Measurements from ENCODE around the gene IPCEF1. TPM values are rescaled to one million over a fixed set of nuclear protein-coding genes. Genes with fewer than 3 reads are reported as not detected.

IPCEF1 gene
- total RNA-seq, 1 donor: 0.54 TPM

- H3K4me3 ChIP-seq (ENCODE audit: low read depth, low read length): no peak overlapping the region
- TF ChIP-seq, protein P1, sequence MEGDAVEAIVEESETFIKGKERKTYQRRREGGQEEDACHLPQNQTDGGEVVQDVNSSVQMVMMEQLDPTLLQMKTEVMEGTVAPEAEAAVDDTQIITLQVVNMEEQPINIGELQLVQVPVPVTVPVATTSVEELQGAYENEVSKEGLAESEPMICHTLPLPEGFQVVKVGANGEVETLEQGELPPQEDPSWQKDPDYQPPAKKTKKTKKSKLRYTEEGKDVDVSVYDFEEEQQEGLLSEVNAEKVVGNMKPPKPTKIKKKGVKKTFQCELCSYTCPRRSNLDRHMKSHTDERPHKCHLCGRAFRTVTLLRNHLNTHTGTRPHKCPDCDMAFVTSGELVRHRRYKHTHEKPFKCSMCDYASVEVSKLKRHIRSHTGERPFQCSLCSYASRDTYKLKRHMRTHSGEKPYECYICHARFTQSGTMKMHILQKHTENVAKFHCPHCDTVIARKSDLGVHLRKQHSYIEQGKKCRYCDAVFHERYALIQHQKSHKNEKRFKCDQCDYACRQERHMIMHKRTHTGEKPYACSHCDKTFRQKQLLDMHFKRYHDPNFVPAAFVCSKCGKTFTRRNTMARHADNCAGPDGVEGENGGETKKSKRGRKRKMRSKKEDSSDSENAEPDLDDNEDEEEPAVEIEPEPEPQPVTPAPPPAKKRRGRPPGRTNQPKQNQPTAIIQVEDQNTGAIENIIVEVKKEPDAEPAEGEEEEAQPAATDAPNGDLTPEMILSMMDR (IDR thresholded peaks at IDR 0.05; ENCODE audit: insufficient read depth, low read length): no peak
- DNase-seq (ENCODE audit: low read depth): no peak
These were observed 187.3 kb downstream of the IPCEF1 start for GRCh38 chr6:154169193-154169847.

DNA sequence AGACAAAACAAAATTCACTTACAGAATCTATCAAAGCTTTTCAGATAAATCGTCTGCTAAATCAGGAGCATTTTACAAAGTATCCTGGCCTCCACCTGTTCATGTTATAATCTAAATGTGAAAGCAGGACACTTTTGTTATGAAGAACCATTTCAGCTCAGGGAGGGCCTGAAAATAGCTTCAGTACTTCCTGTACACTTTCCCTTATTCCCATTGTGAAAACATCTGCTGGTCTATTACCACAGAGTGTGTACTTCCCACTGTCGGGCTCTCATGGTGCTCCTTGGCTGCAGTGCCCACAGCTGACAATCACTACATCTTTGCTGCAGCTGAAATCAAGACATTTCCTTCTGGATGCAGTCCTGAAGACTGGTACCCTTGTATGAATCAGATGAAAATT lies 189.5 kb downstream of the IPCEF1 start:
- DNase-seq (ENCODE audit: low read depth): no peak
- H3K4me3 ChIP-seq (ENCODE audit: low read depth, low read length): no peak overlapping the region
- TF ChIP-seq, protein P1 (IDR thresholded peaks at IDR 0.05; ENCODE audit: insufficient read depth, low read length): no peak

DNA sequence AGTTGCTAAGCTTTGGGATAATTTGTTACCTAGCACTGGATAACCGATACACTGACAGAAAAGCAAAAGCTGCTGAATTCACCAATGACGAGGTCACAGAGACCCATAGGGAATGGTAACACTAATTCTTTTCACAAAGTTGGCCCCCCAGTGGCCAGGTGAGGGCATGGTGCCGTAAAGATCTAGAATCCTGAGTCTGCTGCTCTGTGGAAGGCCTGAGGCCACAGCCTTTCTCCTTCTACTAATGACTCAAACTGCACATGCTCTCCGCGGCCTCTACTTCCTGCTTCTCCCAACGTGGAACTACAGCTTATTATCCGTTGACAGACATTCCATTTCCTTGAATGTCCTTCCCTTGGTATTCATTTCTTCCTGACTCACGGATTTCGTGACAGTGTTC lies 190.5 kb downstream of the IPCEF1 start:
- no peak overlapping the region for H3K4me3 ChIP-seq (ENCODE audit: low read depth, low read length)
- TF ChIP-seq, protein P1 (IDR thresholded peaks at IDR 0.05; ENCODE audit: insufficient read depth, low read length): no peak
- DNase-seq (ENCODE audit: low read depth): no peak

- TF ChIP-seq, protein P1 (IDR thresholded peaks at IDR 0.05; ENCODE audit: insufficient read depth, low read length): no peak
- no peak overlapping the region for H3K4me3 ChIP-seq (ENCODE audit: low read depth, low read length)
- no peak for DNase-seq (ENCODE audit: low read depth)
These were observed 191.1 kb downstream of the IPCEF1 start for GRCh38 chr6:154165478-154165877.

DNA sequence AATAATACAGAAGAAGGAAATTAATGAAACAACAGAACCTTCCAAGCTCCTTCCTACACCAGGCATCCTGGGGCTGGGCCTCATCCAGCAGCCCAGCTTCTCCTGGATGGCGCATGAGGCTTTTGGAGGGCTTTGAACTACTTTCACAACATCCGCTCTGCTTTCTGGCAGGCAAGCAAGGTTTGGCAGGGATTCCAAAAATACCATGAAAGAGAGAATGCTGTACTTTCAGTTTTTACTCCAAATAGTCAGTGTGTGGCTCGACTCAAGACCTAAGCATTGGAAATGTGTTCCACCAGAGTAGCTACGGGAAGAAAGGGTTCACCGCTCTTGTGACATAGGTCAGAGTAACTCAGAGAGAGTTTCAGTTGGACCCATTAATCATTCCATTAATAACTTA lies 192.2 kb downstream of the IPCEF1 start:
- H3K4me3 ChIP-seq (ENCODE audit: low read depth, low read length): no peak overlapping the region
- TF ChIP-seq, protein P1 (IDR thresholded peaks at IDR 0.05; ENCODE audit: insufficient read depth, low read length): no peak
- peak; percentile 93 for DNase-seq (ENCODE audit: low read depth)

DNA sequence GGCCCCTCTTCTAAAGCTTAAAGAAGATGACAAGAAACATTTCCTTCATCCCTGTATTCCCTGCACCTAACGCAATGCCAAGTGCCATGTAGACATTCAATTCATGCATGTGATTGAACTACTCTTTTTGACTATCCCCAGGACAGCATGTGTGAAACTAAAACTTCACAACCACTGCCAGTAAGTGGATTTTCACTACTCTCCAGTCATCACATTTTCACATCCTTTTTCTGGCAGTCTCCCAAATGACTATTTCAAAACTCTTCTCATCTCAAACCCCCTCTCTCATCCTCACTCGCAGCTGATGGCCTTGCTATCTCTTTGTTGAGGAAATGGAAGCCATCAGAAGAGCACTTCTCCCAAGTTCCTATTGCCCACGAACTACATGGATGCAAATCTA lies 194.9 kb downstream of the IPCEF1 start:
- no peak for DNase-seq (ENCODE audit: low read depth)
- no peak overlapping the region for H3K4me3 ChIP-seq (ENCODE audit: low read depth, low read length)
- TF ChIP-seq, protein P1 (IDR thresholded peaks at IDR 0.05; ENCODE audit: insufficient read depth, low read length): no peak

GRCh38 chr6:154159126-154159525 lies 197.5 kb downstream of the IPCEF1 start:
- DNase-seq (ENCODE audit: low read depth): no peak
- no peak overlapping the region for H3K4me3 ChIP-seq (ENCODE audit: low read depth, low read length)
- TF ChIP-seq, protein P1 (IDR thresholded peaks at IDR 0.05; ENCODE audit: insufficient read depth, low read length): no peak

All from fibroblast of the aortic adventitia (primary cell).